HG02885 (cell line): ENCODE data around the gene GATA2.

Experiments used
- ATAC-seq: cut with Tn5 transposase; IDR thresholded peaks from one replicate; pipeline ENCODE4 v1.9.1; 2021; ENCODE audit warnings: mild to moderate bottlenecking; ENCODE audit not compliant: unreplicated experiment, poor library complexity

The GATA2 gene

DNA sequence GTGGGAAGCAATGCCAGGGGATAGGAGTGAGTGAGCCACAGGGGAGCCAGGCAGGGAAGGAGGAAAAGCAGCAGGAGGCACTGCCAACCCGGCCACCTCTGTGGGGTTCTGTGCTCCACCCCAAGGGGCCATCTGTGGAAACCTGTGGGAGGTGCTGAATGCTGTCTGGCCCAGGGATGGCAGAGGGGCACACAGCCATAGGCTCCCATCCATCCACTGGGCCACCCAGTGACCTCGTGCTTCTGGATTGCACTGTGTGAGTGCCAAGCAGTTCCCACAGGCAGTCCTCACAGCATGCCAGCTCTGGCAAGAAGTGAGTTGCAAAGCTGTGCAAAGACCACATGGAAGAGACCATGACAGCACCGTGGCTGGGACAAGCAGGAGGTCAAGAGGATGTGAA, 53.8 kb downstream of the GATA2 start:
- no peak for ATAC-seq

DNA sequence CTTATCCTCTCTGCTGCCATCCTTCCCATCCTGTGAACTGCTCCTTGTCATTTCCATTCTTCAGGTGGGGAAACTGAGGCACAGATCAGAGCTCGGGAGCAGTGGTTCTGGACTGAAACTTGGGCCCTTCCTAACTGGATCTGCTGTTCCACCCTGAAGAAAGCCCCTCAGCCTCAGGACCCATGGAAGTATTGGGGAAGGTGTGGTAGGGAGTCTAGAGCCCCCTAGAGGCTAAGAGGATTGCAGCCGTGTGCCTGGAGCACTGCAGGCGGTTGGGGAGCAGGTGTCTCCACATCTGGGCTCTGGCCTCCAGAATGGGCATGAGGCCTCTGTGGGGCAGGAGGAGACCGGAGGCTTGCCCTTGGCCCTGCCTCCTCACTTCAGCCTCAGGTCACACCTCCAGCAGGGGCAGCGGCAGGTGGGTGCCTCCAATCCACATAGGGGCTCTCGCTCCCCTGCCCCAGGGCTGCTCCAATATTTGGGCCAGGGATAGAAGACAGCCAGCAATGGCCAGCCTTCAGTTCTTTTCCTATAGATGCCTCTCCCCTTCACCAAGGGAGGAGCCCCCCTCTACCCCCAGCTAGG, 54.4 kb downstream of the GATA2 start:
- no peak for ATAC-seq

DNA sequence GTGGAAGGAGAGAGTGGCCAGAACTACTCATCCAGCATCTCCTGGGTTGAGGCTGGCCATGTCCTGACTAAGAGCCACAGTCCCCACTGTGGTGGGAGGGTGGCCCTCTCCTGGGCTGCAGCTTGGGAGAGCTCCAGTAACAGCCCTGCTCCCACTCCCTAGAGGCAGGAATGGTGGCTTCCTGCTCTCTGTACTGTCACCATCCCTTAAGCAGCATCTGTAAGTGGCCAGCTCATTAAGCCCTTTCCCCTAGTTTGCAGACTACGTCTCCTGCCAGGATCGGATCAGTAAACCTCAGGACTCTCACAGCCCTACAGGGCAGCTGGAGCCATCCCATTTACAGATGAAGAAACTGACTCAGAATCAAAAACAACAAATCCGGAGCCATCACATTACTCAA, 56.8 kb downstream of the GATA2 start:
- ATAC-seq: no peak

DNA sequence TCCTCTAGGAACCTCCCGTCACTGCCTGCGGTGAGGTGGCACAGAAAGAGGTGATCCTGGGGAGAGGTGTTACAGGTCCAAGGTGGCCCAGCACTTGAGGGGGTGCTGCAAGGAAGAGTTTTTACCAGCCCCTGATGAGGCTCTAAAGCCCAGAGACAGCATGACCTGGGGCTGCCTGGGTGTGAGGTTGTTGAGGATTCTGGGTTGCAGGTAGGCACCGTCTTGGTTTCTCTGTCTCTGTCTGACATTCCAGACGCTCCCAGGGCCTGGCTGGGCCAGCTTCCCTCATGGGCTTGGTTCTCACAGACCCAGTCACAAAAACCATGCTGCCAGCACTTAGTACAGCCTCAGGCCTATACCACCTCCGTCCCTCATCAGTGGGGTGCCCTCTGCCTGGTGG, 57.4 kb downstream of the GATA2 start:
- ATAC-seq: no peak

DNA sequence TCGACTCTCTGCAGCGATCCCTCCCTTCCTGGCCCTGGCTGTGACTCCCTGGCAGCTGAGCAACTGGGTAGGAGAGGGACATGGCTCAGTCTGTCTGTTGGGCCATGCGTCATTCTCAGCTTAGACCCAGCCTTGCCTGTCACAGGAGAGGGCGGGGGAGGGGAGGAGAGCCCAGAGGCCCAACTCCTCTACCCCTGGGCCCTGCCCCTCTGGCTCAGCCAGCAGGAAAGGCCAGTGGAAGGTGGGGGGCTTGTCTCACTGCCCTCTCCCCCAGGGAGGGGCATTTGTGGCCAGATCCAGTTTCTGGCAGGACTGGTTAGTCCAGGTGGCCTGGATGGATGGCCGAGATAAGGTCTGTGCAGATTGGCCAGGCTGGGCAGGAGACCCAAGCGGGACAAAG, 57.9 kb downstream of the GATA2 start:
- ATAC-seq: no peak

DNA sequence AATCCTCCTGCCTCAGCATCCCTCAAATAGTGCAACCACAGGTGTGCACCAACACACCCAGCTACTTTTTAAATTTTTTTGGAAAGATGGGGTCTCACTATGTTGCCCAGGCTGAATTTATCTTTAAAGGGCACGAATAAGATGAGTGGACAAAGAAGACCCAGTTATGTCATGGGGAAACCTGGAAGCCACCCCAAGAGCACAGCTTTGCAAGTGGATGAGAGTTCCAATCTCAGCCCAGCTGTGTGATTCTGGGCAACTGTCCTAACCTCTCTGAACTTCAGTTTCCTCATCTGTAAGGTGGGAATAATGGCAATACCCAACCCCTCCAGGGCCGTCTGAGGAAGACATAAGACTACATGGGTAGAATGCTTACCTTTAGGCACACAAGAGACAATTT, 58.5 kb downstream of the GATA2 start:
- ATAC-seq: no peak

DNA sequence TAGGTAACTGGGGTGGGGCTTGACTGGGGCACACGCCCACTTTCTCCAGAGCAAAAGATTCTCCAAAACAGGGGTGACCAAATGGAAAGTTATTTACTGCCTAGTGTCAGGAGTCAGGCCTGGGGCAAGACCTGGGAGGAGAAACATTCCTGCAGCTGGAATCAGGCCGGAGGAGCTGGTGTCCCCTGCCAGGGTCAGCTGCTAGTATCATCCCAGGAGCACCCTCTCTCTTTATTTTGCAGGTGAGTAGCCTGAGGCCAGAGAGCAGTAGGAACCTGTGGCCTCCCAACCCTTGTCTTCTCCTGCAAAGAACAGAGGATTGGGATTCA, 59.2 kb downstream of the GATA2 start:
- no peak for ATAC-seq

DNA sequence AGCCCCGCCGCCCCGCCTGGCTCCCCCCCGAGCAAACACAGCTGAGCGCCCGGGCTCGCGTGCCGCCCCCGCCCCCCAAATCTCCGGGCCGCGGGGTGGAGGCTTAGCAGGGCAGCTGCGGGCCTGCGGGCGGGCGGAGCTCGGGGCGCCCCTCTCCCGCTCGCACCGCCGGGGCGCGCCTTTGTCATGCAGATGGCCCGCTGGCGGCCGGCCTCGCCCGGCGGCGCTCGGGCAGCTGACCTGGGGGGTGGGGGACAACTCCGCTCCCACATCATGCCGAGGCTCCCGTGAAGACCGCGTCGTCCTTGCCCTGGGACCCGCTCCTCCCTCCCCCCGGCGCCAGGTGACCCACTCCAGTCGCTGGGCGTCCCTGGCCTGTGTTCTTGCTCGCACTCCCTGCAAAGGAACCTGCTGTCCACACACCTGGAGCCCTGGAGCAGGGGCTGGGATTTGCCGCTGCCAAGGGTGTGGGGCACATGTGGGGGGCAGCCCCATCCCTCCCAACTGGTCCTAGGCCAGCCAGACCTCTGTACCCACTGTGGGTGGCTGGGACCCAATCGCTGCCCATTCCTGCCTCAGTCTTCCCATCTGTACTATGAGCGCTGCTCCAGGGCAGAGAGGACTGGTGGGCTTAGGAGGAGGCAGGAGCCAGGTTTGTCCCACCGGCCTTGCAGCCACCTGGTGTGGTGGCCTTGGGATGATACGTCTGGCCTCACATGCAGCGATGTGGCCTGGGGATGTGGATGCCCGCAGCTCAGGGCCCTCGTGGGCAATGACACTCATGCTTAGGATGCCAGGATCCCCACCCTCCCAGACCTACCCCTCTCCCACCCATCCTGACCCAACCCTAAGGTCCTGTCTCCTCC, 59.8 kb downstream of the GATA2 start:
- no peak for ATAC-seq

DNA sequence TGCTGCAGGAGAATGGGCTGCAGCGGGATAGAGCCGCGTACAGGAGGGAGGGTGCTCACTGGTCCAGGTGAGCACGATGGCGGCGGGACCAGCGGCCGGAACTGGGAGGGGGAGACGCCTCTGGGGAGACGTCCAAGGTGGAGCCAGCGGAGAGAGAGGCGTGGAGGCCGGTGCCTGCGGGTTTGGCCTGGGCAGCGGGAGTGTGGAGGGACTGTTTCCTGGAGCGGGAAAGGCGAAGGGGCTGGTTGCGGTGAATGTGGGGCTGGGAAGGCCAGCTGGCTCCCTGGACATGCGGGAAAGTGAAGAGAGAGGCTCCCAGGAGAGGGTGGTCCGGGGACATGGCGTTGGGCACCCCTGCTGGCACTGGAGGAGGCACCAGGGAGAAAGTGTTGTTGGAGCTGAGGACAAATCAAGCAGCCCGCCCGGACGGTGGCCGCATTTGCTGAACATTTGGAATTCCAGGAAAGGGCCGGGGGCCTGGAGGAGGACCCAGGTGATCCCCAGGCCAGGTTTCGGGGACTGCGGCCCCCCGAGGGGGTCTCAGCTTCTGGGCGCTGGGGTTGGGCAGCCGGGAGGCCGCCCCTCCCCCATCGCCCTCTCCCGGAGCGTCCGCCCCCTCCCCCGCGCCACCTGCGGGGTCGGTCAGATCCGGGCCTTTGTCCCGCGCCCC, 60.6 kb downstream of the GATA2 start:
- no peak for ATAC-seq

DNA sequence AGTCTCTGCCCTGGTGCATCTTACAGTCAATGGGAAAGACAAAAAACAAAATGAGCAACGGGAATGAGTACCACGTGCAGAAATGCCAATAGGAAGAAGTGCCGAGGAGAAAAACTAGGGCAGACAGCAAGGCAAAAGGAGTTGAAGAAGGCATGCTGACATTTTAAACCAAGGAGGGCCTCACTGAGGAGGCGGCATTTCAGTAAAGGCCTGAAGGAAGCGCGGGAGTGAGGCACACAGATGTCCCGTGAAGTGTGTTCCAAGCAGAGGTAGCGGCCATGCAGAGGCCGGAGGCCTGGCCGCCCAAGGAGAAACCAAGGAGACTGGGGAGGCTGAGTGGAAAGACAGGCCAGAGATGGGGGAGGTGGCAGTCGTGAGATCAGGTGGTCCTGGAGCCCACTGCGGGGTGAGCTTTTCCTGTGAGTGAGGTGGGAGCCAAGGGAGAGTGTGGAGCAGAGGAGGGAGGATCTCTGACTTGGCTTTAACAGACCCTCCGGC, 61.1 kb downstream of the GATA2 start:
- no peak for ATAC-seq

DNA sequence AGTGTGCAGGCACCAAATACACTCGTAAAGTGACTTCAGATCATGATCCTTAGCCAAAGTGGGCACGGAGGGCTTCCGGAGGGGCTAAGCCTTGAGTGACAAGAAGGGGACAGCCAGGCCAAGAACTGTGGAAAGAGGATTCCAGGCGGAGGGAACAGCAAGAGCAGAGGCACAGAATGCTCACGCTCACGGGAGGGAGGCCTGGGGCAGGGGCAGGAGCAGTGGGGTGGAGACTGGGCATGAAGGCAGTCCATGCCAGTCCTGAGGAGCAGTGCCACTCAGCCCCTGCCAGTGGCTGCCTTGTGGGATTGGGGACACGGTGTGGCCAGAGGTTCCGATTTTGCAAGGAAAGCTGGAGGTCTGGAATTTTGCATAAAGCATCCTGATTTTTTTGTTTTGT, 62.3 kb downstream of the GATA2 start:
- no peak for ATAC-seq

DNA sequence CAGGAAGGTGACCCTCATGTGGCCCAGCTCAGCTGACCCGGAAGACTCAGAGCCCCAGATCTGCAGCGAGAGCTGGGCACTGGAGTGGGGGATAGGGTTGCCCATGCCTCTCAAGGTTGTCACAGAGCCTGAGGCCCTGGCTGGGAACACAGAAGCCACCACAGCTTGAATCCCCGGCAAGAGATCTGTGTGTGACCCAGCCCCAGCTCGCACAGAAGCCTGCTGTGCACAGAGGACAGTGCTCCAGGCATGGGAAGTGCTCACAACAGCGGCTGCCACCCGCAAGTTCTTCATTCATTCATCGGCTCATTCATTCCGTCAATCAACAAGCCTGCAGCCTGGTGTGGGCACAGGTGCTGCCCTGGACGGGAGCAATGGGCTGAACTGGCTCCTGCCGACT, 62.7 kb downstream of the GATA2 start:
- ATAC-seq: no peak

DNA sequence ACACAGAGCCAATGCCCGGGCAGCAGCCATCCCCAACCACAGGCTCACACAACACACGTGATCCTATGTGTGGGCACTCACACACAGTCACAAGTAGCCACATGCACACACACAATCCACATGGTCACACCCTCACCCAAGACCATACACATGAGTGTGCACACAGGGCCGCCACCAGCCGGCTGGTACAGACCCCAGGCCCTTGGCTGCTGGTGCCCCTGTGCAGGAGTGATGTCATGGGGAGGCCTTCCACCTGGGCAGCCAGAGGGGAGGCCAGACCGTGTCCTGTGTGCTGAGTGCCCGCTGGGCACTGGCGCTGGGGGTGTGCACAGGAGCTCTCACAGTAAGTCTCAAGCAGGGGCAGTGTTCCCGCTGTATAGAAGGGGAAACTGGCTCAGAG, 63.2 kb downstream of the GATA2 start:
- no peak for ATAC-seq
